ENCODE measurements around the gene PLLP.
"Not testable (repeated sequence)": the region's sequence is repeated elsewhere in the genome, so short reads cannot be mapped to it uniquely, and the experiment has no call there.

PLLP gene

GRCh38 chr16:57273359-57273758 lies 11.1 kb downstream of the PLLP start:
- no peak for DNase-seq (ENCODE audit: low read depth)

GRCh38 chr16:57271867-57272495 lies 12.5 kb downstream of the PLLP start:
- DNase-seq (ENCODE audit: low read depth), result no peak

GRCh38 chr16:57271063-57271345 lies 13.5 kb downstream of the PLLP start:
- DNase-seq (ENCODE audit: low read depth), result no peak

DNA sequence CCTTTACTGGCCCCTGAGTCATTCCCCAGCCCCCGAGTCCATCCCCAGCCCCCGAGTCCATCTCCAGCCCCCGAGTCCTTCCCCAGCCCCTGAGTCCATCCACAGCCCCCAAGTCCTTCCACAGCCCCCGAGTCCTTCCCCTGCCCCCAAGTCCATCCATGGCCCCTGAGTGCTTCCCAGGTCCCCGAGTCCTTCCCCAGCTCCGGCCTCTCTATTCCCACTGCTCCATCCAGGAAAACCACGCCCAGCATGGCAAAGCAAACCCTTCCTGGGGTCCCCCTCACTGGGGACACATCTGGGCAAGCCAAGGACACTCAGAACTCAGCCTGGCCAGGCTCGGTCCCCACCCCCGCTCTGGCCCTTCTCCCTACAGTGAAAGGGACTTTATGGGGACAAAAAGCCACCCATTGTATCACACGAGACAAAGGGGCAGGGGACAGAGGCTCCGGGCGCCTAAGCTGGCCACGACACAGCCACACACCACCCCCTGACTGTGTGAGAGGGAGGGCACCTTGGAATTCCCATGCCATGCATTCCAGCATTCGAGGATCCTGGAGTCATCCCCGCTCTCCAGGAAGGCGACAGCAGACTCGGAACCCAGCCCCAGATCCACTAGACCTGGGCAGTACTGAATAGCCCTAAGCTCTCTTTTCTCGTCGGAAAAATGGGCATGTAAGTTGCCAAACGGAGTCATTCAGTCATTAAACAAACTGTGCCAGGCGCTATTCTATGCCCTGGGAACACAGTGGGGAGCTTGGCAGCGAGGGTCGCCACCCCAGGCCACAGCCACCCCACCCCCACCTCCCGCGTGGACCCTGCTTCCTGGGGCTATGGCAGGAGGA lies 14.0 kb downstream of the PLLP start:
- DNase-seq (ENCODE audit: low read depth), result no peak

DNA sequence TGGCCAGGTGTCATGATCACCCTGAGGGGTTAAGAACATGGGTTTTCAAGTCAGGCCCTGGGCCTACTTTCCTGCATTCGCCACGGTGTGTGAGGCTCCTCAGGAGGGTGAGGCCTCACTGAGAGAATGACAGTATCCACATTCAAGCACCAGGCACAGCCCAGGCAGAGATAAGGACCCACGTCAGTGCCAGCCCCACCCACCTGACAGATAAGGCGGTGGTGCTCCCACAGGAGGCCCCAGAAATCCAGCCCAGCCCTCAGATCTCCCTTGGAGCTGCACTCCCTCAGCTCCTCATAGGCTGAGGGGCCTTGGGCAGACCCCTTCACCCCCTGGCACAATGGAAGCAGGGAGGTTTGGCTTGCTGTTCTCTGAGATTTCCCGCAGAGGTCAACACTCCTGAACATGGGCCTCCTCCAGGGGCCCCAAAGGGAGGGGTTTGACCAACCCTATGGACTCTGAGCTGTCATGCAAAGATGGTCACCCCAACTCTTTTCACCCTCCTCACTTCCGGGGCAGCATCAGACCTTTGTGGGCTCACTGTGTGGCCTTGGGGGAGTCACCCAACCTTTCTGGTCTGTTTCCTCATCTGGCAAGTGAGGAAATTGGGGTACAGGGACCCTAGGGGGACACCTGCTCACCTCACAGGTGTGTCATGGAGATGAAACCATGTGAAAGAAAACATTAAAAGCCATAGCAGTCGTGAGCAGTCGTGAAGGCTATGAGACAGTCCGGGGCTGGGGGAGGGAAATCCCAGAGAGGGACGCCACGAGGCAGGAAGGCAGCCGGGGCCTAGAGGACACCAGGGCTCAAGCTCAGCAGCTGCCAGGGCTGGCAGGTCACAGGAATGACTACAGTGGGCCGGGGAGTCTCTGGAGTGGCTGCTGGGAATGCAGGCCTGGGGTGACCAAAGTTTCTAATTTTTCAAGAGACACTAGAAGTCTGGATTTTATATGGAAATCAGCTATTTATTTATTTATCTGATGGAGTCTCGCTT lies 15.4 kb downstream of the PLLP start:
- DNase-seq (ENCODE audit: low read depth), result no peak

DNA sequence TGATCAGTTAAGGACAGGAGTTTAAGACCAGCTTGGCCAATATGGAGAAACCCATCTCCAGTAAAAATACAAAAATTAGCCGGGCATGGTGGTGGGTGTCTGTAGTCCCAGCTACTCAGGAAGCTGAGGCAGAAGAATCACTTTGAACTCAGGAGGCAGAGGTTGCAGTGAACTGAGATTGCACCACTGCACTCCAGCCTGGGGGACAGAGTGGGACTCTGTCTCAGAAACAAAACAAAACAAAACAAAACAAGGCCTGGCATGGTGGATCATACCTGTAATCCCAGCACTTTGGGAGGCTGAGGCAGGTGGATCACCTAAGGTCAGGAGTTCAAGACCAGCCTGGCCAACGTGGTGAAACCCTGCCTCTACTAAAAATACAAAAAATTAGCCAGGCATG lies 17.1 kb downstream of the PLLP start:
- not testable (repeated sequence) for DNase-seq (ENCODE audit: low read depth)

DNA sequence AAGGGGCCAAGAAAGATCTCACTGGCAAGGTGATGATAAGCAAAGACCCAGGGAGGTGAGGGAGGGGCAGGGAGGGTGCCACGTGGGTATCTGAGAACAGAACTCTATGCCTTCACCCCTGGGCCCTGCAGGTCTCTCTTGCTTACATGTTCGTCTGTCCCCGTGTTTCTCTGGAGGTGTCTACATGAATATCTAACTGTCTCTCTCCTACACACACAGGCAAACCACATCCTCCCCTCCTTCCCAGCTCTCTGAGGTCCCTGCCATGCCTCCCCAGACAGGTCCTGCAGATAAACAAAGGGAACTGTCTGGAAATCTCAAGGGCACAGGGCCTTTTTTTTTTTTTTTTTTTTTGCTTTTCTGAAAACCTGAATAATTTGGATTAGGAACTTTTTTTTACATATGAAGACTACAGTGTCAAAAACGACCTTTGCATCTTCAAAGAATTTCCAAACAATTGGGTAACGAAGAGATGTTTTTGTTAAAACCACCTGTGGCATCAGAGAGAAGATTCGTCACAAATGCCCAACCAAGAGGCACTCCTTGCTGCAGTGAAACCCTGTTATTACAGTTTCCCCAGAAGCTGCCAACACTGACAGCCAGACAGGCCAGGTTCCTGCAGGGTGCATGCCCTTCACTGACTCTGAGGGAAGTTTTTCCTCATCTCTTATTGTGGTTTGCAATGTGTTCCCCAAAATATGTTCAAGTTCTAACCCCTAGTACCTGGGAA lies 17.8 kb downstream of the PLLP start:
- DNase-seq (ENCODE audit: low read depth), result no peak

GRCh38 chr16:57265850-57266530 lies 18.5 kb downstream of the PLLP start:
- no peak for DNase-seq (ENCODE audit: low read depth)

DNA sequence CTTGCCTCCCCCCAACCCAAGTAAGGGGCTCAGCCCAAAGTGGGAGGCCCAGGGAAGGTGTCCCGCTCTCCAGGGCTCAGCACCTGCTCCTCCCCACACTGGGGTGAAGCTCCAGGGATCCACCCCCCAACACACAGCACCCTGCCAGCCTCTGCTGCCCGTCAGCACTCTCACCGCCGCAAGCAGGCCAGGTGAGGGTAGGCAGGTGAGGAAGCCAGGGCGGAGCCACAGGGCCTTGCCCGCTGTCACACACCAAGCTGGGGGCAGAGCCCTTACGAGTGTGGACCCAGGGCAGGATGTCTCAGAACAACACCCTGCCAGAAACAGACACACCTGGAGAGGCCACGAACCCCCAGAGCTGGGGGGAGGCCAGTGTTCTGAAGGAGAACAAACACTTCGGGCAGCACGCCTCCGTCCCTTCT lies 19.5 kb downstream of the PLLP start:
- no peak for DNase-seq (ENCODE audit: low read depth)

DNA sequence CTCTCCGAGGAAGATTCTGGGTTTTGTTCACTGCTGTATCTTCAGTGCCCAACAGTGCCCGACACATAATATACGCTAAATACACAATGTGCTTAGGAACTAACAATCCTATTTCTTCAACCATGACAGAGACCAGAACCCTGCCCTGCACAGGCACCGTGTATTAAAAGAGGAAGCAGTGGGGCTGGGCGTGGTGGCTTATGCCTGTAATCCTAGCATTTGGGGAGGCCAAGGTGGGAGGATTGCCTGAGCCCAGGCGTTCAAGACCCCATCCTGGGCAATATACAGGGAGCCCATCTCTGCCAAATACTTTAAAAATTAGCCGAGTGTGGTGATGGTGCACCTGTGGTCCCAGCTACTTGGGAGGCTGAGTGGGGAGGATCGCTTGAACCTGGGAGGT lies 20.1 kb downstream of the PLLP start:
- no peak for DNase-seq (ENCODE audit: low read depth)

DNA sequence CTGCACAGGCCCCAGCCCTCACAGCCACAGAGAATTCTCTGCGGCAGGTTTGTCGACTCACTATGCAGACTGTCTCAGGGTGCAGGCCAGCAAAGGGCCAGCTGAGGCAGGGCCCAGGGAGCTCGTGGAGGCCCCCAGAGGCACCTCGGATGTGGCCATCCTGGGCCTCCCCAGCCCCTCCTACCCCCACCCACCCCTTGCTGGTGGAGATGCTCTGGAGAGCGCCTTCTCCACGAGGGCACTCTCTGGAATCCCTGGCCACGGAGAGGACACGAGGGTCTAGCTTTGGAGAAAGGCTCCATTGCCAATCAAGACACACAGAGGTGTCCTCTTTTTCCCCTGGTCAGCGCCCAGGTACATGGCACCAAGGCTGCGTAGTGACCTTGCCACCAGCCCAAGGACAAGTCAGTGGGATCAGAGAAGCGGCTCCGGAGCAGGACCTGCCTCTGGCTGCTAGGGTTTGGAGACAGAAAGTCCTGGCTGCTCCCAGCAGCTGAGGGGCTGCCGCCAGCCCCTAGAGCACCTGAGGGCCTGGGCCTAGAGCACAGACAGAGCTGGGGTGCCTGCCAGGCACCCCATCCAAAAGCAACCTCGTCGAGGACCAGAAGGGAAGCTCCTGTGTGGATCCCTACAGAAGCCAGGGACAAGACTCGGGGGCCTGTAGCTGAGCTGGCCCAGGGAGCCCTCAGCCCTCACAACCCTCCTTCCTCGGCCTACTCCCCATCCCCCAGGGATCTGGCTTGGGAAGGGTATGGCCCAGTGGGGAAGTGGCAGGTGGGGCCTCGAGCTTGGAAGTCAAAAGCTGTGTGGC lies 20.7 kb downstream of the PLLP start:
- DNase-seq (ENCODE audit: low read depth), result no peak

GRCh38 chr16:57262841-57263540 lies 21.5 kb downstream of the PLLP start:
- DNase-seq (ENCODE audit: low read depth), result no peak

- no peak for DNase-seq (ENCODE audit: low read depth)
These were observed 22.7 kb downstream of the PLLP start for GRCh38 chr16:57261806-57262205.

DNA sequence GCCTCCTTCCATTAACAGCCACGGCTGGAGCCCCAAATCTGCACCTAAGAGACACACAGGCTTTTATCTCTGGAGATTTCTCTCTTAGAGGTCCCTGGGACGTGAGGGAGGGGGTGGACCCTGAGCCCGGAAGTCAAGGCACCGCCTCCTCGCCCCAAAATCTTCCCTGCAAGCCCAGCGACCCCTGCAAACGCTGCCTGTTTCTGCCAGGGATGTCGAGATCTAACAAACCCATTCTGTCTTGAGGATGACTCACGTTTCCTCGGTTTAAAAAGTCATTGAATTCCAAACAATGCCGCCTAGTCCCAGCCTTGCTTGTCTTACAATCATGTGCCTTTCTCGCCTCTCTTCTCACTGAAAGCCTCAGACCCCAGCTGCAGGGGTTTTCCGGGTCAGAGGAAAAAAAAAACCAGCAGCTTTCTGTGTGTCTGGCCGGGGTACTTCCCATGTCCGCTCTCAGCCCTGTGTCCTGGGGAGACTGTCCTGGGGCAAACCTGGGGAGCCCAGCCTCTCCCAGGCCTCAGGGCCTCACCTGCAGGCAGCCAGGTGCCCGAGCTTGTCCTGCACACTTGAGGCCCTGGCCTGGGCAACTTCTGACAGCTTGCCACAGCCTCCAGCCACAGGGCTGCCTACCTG lies 24.1 kb downstream of the PLLP start:
- no peak for DNase-seq (ENCODE audit: low read depth)

DNA sequence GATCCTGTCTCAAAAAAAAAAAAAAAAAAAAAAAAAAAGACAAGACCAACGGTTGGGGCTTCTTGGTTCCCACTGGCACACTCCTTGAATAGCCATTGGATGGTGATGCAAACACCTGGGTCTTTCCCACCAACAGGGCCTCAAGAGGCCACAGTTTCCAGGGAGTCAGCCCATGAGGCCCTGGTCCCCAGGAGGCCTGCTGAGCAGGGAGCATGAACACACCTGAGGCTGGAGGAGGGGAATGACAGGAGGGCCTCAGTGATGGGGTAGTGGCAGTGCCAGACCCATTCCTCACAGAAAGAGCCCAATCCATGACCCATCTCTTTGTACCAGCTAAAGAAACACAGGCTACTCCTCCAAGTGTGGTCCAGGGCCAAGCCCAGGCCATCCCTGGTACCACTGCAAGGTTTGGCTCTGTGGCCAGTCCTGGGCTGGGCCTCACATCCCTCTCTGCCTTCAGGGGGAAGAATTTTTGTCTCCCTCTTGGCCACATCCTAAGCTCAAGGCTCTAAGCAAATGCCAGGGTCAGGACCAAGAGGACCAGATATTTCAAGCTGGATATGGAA lies 25.5 kb downstream of the PLLP start:
- no peak for DNase-seq (ENCODE audit: low read depth)

DNA sequence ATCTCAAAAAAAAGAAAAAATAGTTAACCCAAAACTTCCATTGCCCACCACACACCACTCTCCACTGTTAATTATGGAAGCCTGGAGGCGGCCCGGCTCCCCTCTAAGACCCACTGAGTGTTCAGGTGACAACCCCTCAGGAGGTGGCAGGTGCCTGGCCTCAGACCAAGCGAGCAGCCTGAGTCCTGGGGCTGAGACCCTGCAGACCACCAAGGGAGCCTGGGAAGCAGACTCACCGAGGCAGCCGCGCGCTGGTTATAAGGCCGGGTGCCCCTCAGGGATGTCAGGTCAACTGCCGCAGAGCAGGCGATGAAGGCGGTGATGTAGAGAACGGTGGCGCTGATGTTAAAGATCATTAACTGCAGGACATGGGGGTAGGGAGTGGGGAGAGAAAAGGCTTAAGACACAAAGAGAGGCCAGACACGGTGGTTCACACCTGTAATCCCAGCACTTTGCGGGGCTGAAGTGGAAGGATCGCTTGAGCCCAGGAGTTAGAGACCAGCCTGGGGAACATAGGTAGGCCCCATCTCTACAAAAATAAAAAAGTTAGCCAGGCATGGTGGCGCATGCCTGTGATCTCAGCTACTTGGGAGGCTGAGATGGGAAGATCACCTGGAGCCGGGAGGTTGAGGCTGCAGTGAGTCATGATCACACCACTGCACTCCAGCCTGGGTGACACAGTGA lies 26.1 kb downstream of the PLLP start:
- DNase-seq (ENCODE audit: low read depth), result no peak

- no peak for DNase-seq (ENCODE audit: low read depth)
These were observed 26.9 kb downstream of the PLLP start for GRCh38 chr16:57257455-57258070.

Measured in stimulated activated CD4-positive, alpha-beta T cell treated with anti-CD3 and anti-CD28 coated beads, Interleukin-2, amount 100 ng/mL, for 4 hours (primary cell).